Neural progenitor cell (in vitro differentiated cells): ENCODE results near the gene SPRY2. TPM values are rescaled to one million over a fixed set of nuclear protein-coding genes. Genes with fewer than 3 reads are reported as not detected.

Experiments used
- DNase-seq: peaks from one replicate; pipeline ENCODE4 v3.0.0-alpha.2; 2016; ENCODE audit warnings: low spot score
- H2AFZ ChIP-seq: fragments of 200-600 bp; sonication (generic); replicated peaks from 2 replicates; pipeline ENCODE4 v1.6.1; 2016; ENCODE audit warnings: antibody characterized with exemption
- H3F3A ChIP-seq: fragments of 200-600 bp; sonication (generic); 2 replicates; pipeline ENCODE4 v1.6.1; 2016; ENCODE audit warnings: antibody characterized with exemption, low read depth
- H3K27ac ChIP-seq: fragments of 200-600 bp; sonication (generic); 2 replicates; pipeline ENCODE4 v1.5.1; 2016; ENCODE audit warnings: mild to moderate bottlenecking
- H3K27me3 ChIP-seq: fragments of 200-600 bp; sonication (generic); 2 replicates; pipeline ENCODE4 v1.6.1; 2016; ENCODE audit warnings: mild to moderate bottlenecking, moderate library complexity
- H3K36me3 ChIP-seq: fragments of 200-600 bp; sonication (generic); 2 replicates; pipeline ENCODE4 v1.5.1; 2016
- H3K4me1 ChIP-seq: fragments of 200-600 bp; sonication (generic); 2 replicates; pipeline ENCODE4 v1.6.1; 2016; ENCODE audit warnings: mixed run types
- H3K4me2 ChIP-seq: fragments of 200-600 bp; sonication (generic); 2 replicates; pipeline ENCODE4 v1.6.1; 2016
- H3K4me3 ChIP-seq: fragments of 200-600 bp; sonication (generic); 2 replicates; pipeline ENCODE4 v1.5.1; 2016
- H3K79me2 ChIP-seq: fragments of 200-600 bp; sonication (generic); 2 replicates; pipeline ENCODE4 v1.6.1; 2016; ENCODE audit warnings: low read depth
- H3K9ac ChIP-seq: fragments of 200-600 bp; sonication (generic); 2 replicates; pipeline ENCODE4 v1.6.1; 2016
- H3K9me3 ChIP-seq: fragments of 200-600 bp; sonication (generic); 2 replicates; pipeline ENCODE4 v1.5.1; 2016; ENCODE audit warnings: low read depth
- H4K20me1 ChIP-seq: fragments of 200-600 bp; sonication (generic); 2 replicates; pipeline ENCODE4 v1.6.1; 2016; ENCODE audit warnings: low read depth
- H3K27ac Mint-ChIP-seq: 3 replicates; pipeline ENCODE4 v1.8.0; 2021; ENCODE audit warnings: mixed read lengths
- H3K27me3 Mint-ChIP-seq: 2 replicates; pipeline ENCODE4 v1.8.0; 2022; ENCODE audit warnings: low read depth, mild to moderate bottlenecking, inconsistent platforms, moderate library complexity, mixed read lengths; ENCODE audit not compliant: insufficient read depth
- H3K36me3 Mint-ChIP-seq: 3 replicates; pipeline ENCODE4 v1.8.0; 2021; ENCODE audit warnings: mixed read lengths
- H3K4me1 Mint-ChIP-seq: 3 replicates; pipeline ENCODE4 v1.8.0; 2021; ENCODE audit warnings: mixed read lengths
- H3K4me3 Mint-ChIP-seq: 3 replicates; pipeline ENCODE4 v1.8.0; 2021; ENCODE audit warnings: mild to moderate bottlenecking, moderate library complexity, mixed read lengths
- H3K9me3 Mint-ChIP-seq: 3 replicates; pipeline ENCODE4 v1.8.0; 2020; ENCODE audit warnings: mixed read lengths
- CTCF ChIP-seq: fragments of 200-600 bp; sonication (generic); IDR thresholded peaks from 2 replicates; pipeline ENCODE4 v1.5.1; 2017; ENCODE audit warnings: antibody characterized with exemption, mild to moderate bottlenecking
- EZH2 ChIP-seq: fragments of 200-600 bp; sonication (generic); IDR thresholded peaks from 2 replicates; pipeline ENCODE4 v1.6.1; 2017; ENCODE audit warnings: antibody characterized with exemption, mild to moderate bottlenecking, moderate library complexity
- EZH2phosphoT487 ChIP-seq: fragments of 200-600 bp; sonication (generic); IDR thresholded peaks from 2 replicates; pipeline ENCODE4 v1.6.1; 2017; ENCODE audit warnings: antibody characterized with exemption
- total RNA-seq: library from RNA; depleted of rRNA; stranded (reverse); fragments of >200 nt; gene quantifications from 2 replicates; pipeline ENCODE4 v1.2.3, GENCODE V29; 2015; ENCODE audit warnings: low replicate concordance

Gene SPRY2
- total RNA-seq, 1 donor from 2014 or later: 17.2 TPM

GRCh38 chr13:80337288-80338081 is 3.4 kb downstream of the SPRY2 start:
- H3K9me3 Mint-ChIP-seq: peaks cover 3% of the 10 kb centered on the region
- no peak overlapping the region for H3K4me3 Mint-ChIP-seq
- peaks cover 34% of the 10 kb centered on the region for H3F3A ChIP-seq
- H3K4me2 ChIP-seq: peak overlapping the region; percentile 80
- peaks cover 83% of the 10 kb centered on the region for H3K79me2 ChIP-seq
- peak overlapping the region; percentile 94 for H3K27ac Mint-ChIP-seq
- no peak for TF ChIP-seq EZH2
- TF ChIP-seq CTCF: no peak
- no peak for TF ChIP-seq EZH2phosphoT487
- peaks cover 16% of the 10 kb centered on the region for H3K4me1 ChIP-seq
- H3K9me3 ChIP-seq: no peaks in the 10 kb centered on the region
- no peak for DNase-seq
- no peaks in the 10 kb centered on the region for H3K27me3 ChIP-seq
- H3K36me3 ChIP-seq: no peaks in the 10 kb centered on the region
- H3K4me3 ChIP-seq: peak overlapping the region; percentile 96
- no peak overlapping the region for H2AFZ ChIP-seq
- H3K27me3 Mint-ChIP-seq: no peaks in the 10 kb centered on the region
- no peak overlapping the region for H3K9ac ChIP-seq
- H3K4me1 Mint-ChIP-seq: peaks cover 29% of the 10 kb centered on the region
- no peak overlapping the region for H3K27ac ChIP-seq
- peaks cover 49% of the 10 kb centered on the region for H4K20me1 ChIP-seq
- H3K36me3 Mint-ChIP-seq: peaks cover 30% of the 10 kb centered on the region

GRCh38 chr13:80336776-80337287 is 4.1 kb downstream of the SPRY2 start:
- H3K27ac ChIP-seq: no peak overlapping the region
- H2AFZ ChIP-seq: no peak overlapping the region
- H3F3A ChIP-seq: peaks cover 27% of the 10 kb centered on the region
- no peaks in the 10 kb centered on the region for H3K9me3 ChIP-seq
- peak overlapping the region; percentile 94 for H3K27ac Mint-ChIP-seq
- no peak overlapping the region for H3K4me3 Mint-ChIP-seq
- peaks cover 88% of the 10 kb centered on the region for H3K79me2 ChIP-seq
- TF ChIP-seq EZH2 (no peak), CTCF (no peak), EZH2phosphoT487 (no peak)
- no peaks in the 10 kb centered on the region for H3K36me3 ChIP-seq
- H3K4me3 ChIP-seq: peak overlapping the region; percentile 96
- peak overlapping the region; percentile 80 for H3K4me2 ChIP-seq
- no peak overlapping the region for H3K9ac ChIP-seq
- DNase-seq: no peak
- H3K4me1 Mint-ChIP-seq: peaks cover 29% of the 10 kb centered on the region
- H3K9me3 Mint-ChIP-seq: peaks cover 3% of the 10 kb centered on the region
- no peaks in the 10 kb centered on the region for H3K27me3 ChIP-seq
- peaks cover 13% of the 10 kb centered on the region for H3K4me1 ChIP-seq
- peaks cover 49% of the 10 kb centered on the region for H4K20me1 ChIP-seq
- H3K36me3 Mint-ChIP-seq: peaks cover 36% of the 10 kb centered on the region
- H3K27me3 Mint-ChIP-seq: no peaks in the 10 kb centered on the region

- Mint-ChIP-seq H3K27me3 (no peaks in the 10 kb centered on the region), H3K4me1 (peaks cover 29% of the 10 kb centered on the region), H3K9me3 (peaks cover 3% of the 10 kb centered on the region), H3K36me3 (peaks cover 40% of the 10 kb centered on the region), H3K27ac (peak overlapping the region; percentile 94), H3K4me3 (no peak overlapping the region)
- TF ChIP-seq EZH2: no peak
- H3K4me2 ChIP-seq: peak overlapping the region; percentile 3
- no peak overlapping the region for H2AFZ ChIP-seq
- no peaks in the 10 kb centered on the region for H3K9me3 ChIP-seq
- no peak for DNase-seq
- no peak overlapping the region for H3K4me3 ChIP-seq
- H3K79me2 ChIP-seq: peaks cover 92% of the 10 kb centered on the region
- H3F3A ChIP-seq: peaks cover 23% of the 10 kb centered on the region
- H4K20me1 ChIP-seq: peaks cover 49% of the 10 kb centered on the region
- peaks cover 13% of the 10 kb centered on the region for H3K4me1 ChIP-seq
- no peaks in the 10 kb centered on the region for H3K27me3 ChIP-seq
- H3K9ac ChIP-seq: no peak overlapping the region
- no peak overlapping the region for H3K27ac ChIP-seq
- no peaks in the 10 kb centered on the region for H3K36me3 ChIP-seq
Measured at GRCh38 chr13:80336370-80336769, 4.6 kb downstream of the SPRY2 start.
